Hepatocyte (in vitro differentiated cells): ENCODE results near the gene ARHGAP45. TPM values are rescaled to one million over a fixed set of nuclear protein-coding genes. Genes with fewer than 3 reads are reported as not detected.
"Not testable (repeated sequence)": the region's sequence is repeated elsewhere in the genome, so short reads cannot be mapped to it uniquely, and the experiment has no call there.

Source experiments
- DNase-seq: peaks from one replicate; pipeline ENCODE4 v3.0.0-alpha.2; 2016; ENCODE audit warnings: low spot score
- H2AFZ ChIP-seq: fragments of 200-600 bp; sonication (generic); 2 replicates; pipeline ENCODE4 v1.6.0; 2016; ENCODE audit warnings: antibody characterized with exemption, mild to moderate bottlenecking
- H3K27ac ChIP-seq: fragments of 200-600 bp; sonication (generic); 2 replicates; pipeline ENCODE4 v1.5.1; 2016; ENCODE audit warnings: mild to moderate bottlenecking
- H3K27me3 ChIP-seq: fragments of 200-600 bp; sonication (generic); 2 replicates; pipeline ENCODE4 v1.6.1; 2016
- H3K36me3 ChIP-seq: fragments of 200-600 bp; sonication (generic); replicated peaks from 2 replicates; pipeline ENCODE4 v1.5.1; 2016; ENCODE audit warnings: low read depth; ENCODE audit not compliant: insufficient read depth
- H3K4me1 ChIP-seq: fragments of 200-600 bp; sonication (generic); 2 replicates; pipeline ENCODE4 v1.5.1; 2016; ENCODE audit warnings: mild to moderate bottlenecking, moderate library complexity; ENCODE audit not compliant: insufficient read depth
- H3K4me2 ChIP-seq: fragments of 200-600 bp; sonication (generic); 2 replicates; pipeline ENCODE4 v1.6.0; 2016
- H3K4me3 ChIP-seq: fragments of 200-600 bp; sonication (generic); 2 replicates; pipeline ENCODE4 v1.5.1; 2016; ENCODE audit warnings: mild to moderate bottlenecking
- H3K79me2 ChIP-seq: fragments of 200-600 bp; sonication (generic); 2 replicates; pipeline ENCODE4 v1.6.0; 2017; ENCODE audit warnings: mild to moderate bottlenecking
- H3K9me2 ChIP-seq: fragments of 200-600 bp; sonication (generic); replicated peaks from 2 replicates; pipeline ENCODE4 v1.6.0; 2017; ENCODE audit warnings: mild to moderate bottlenecking; ENCODE audit not compliant: insufficient read depth
- H3K9me3 ChIP-seq: fragments of 200-600 bp; sonication (generic); 2 replicates; pipeline ENCODE4 v1.5.1; 2016; ENCODE audit warnings: low read depth, mild to moderate bottlenecking
- H4K20me1 ChIP-seq: fragments of 200-600 bp; sonication (generic); 2 replicates; pipeline ENCODE4 v1.6.0; 2016; ENCODE audit warnings: mild to moderate bottlenecking; ENCODE audit not compliant: insufficient read depth, poor library complexity, severe bottlenecking
- CTCF ChIP-seq: fragments of 200-600 bp; sonication (generic); IDR thresholded peaks from 2 replicates; pipeline ENCODE4 v1.5.1; 2016; ENCODE audit warnings: antibody characterized with exemption, mild to moderate bottlenecking; ENCODE audit not compliant: poor library complexity
- EZH2 ChIP-seq: fragments of 200-600 bp; sonication (generic); IDR thresholded peaks from 2 replicates; pipeline ENCODE4 v1.6.1; 2016; ENCODE audit warnings: antibody characterized with exemption, mild to moderate bottlenecking, borderline replicate concordance
- EZH2phosphoT487 ChIP-seq: fragments of 200-600 bp; sonication (generic); IDR thresholded peaks from one replicate; pipeline ENCODE4 v1.6.1; 2018; ENCODE audit warnings: antibody characterized with exemption, mild to moderate bottlenecking, low read depth, moderate library complexity; ENCODE audit not compliant: unreplicated experiment, severe bottlenecking
- WGBS: methylation state at CpG from one replicate; pipeline ENCODE4 v1.1.6; 2016; ENCODE audit warnings: low lambda C conversion rate; ENCODE audit errors: missing lambda C conversion rate; 5-methylcytosine and 5-hydroxymethylcytosine counted together
- polyA plus RNA-seq: library from polyadenylated mRNA; unstranded; fragments of >200 nt; fragmentation: Nextera tagmentation; extraction: Ambion mirVana; gene quantifications from 2 replicates; pipeline ENCODE4 v1.2.1, GENCODE V29; 2016
- total RNA-seq: library from RNA; depleted of rRNA; stranded (reverse); fragments of >200 nt; gene quantifications from 2 replicates; pipeline ENCODE4 v1.2.3, GENCODE V29; 2014

ARHGAP45 gene
- total and polyA plus RNA-seq, 2 experiments from 2014 or later, result 12.9 to 18.3 TPM

- peak; percentile 100 for DNase-seq
- Histone ChIP-seq H3K4me1 (peaks cover 46% of the 10 kb centered on the region), H3K9me3 (no peaks in the 10 kb centered on the region), H2AFZ (no peak within 1 kb of the TSS), H3K4me2 (peak within 1 kb of the TSS; percentile 99), H3K9me2 (no peaks in the 10 kb centered on the region), H3K27me3 (no peaks in the 10 kb centered on the region), H3K36me3 (no peaks in the 10 kb centered on the region), H4K20me1 (peaks cover 46% of the 10 kb centered on the region), H3K79me2 (peaks cover 58% of the 10 kb centered on the region), H3K27ac (peak within 1 kb of the TSS; percentile 78), H3K4me3 (peak within 1 kb of the TSS; percentile 29)
- TF ChIP-seq EZH2phosphoT487 (no peak), EZH2 (no peak), CTCF (no peak)
- under 1% methylated on average over 32 of the region's 68 CpGs for WGBS
Measured at GRCh38 chr19:1020868-1021425, 46.0 kb upstream of the ARHGAP45 start, which contains the start of gene TMEM259. Gene TMEM259 (minus strand): TSS chr19:1021123. CDS start chr19:1020996, 127 bp downstream.

- H3K27ac ChIP-seq, result not testable (repeated sequence)
- WGBS, result 91% methylated on average over 5 of the region's 5 CpGs
Measured at GRCh38 chr19:1023883-1024188, 43.1 kb upstream of the ARHGAP45 start.

GRCh38 chr19:1025080-1025479 lies 41.9 kb upstream of the ARHGAP45 start:
- not testable (repeated sequence) for DNase-seq, H3K36me3 ChIP-seq, H3K9me3 ChIP-seq, H3K27me3 ChIP-seq, H3K4me3 ChIP-seq, H2AFZ ChIP-seq, H3K9me2 ChIP-seq
- Histone ChIP-seq H3K4me2 (peak overlapping the region; percentile 100), H3K4me1 (peaks cover 21% of the 10 kb centered on the region), H4K20me1 (peaks cover 24% of the 10 kb centered on the region), H3K79me2 (peaks cover 53% of the 10 kb centered on the region), H3K27ac (peak overlapping the region; percentile 100)
- 96% methylated on average over 6 of the region's 6 CpGs for whole genome bisulfite sequencing

More at GRCh38 chr19:1023883-1024188, 43.1 kb upstream of the ARHGAP45 start:
- peaks cover 53% of the 10 kb centered on the region for H3K79me2 ChIP-seq
- peaks cover 25% of the 10 kb centered on the region for H4K20me1 ChIP-seq
- H2AFZ ChIP-seq, H3K27me3 ChIP-seq, H3K9me3 ChIP-seq, DNase-seq, H3K36me3 ChIP-seq, H3K9me2 ChIP-seq, H3K4me3 ChIP-seq, H3K4me2 ChIP-seq: not testable (repeated sequence)
- peaks cover 22% of the 10 kb centered on the region for H3K4me1 ChIP-seq

- H3K4me1 ChIP-seq, result peaks cover 31% of the 10 kb centered on the region
- TF ChIP-seq EZH2 (no peak), EZH2phosphoT487 (no peak), CTCF (no peak)
- peaks cover 57% of the 10 kb centered on the region for H3K79me2 ChIP-seq
- DNase-seq, result peak; percentile 93
- no peaks in the 10 kb centered on the region for H3K9me3 ChIP-seq
- H3K27ac ChIP-seq, result peak within 1 kb of the TSS; percentile 100
- H2AFZ ChIP-seq, result peak within 1 kb of the TSS; percentile 93
- H3K4me2 ChIP-seq, result peak within 1 kb of the TSS; percentile 100
- H3K9me2 ChIP-seq, result no peaks in the 10 kb centered on the region
- no peaks in the 10 kb centered on the region for H3K27me3 ChIP-seq
- WGBS, result 4% methylated on average over 27 of the region's 63 CpGs
- peak within 1 kb of the TSS; percentile 99 for H3K4me3 ChIP-seq
- peaks cover 29% of the 10 kb centered on the region for H4K20me1 ChIP-seq
- H3K36me3 ChIP-seq, result no peaks in the 10 kb centered on the region
Measured at GRCh38 chr19:1025960-1026782, 40.8 kb upstream of the ARHGAP45 start, which contains the start of gene CNN2. Gene CNN2 (plus strand): TSS chr19:1026608. CDS start chr19:1026662, 54 bp downstream.
